CD4-positive, alpha-beta T cell (primary cell): Measurements from ENCODE around the gene RBM20. TPM values are rescaled to one million over a fixed set of nuclear protein-coding genes. Genes with fewer than 3 reads are reported as not detected.

ENCODE experiments used
- ATAC-seq: fragments of 200-7000 bp; cut with Tn5 transposase; one replicate; pipeline ENCODE4 v1.10.0; 2022; ENCODE audit warnings: mild to moderate bottlenecking; ENCODE audit not compliant: poor library complexity
- CTCF ChIA-PET: fragments of 350-600 bp; sonication (Branson Sonifier 250); formaldehyde crosslinking; loops from one replicate; lab custom pipeline; 2021; ENCODE audit warnings: antibody characterized with exemption, inconsistent platforms; lab: Charles Lee
- POLR2A ChIA-PET: fragments of 350-600 bp; sonication (Branson Sonifier 250); formaldehyde crosslinking; loops from one replicate; lab custom pipeline; 2021; ENCODE audit warnings: antibody characterized with exemption, inconsistent platforms; lab: Charles Lee
- DNase-seq, 14 experiments: peaks; one replicate each; pipeline ENCODE4 v3.0.0-alpha.2; 2013 to 2020; ENCODE audit warnings: mixed read lengths in 2 of 14
- H3K27ac ChIP-seq, 2 donors: one replicate each; pipeline versions ENCODE4 v1.5.1 to v1.7.0; 2013; ENCODE audit warnings: low read length in 2 of 2, low read depth in 1 of 2, mild to moderate bottlenecking in 1 of 2
- H3K27me3 ChIP-seq, 2 experiments: 1 replicate in 1 of 2; 2 replicates in 1 of 2; pipeline versions ENCODE4 v1.6.1 to v1.7.0; 2013; ENCODE audit warnings: low read length in 2 of 2, control low read depth in 1 of 2, mild to moderate bottlenecking in 1 of 2, moderate library complexity in 1 of 2; ENCODE audit not compliant: insufficient read depth in 2 of 2, control insufficient read depth in 1 of 2
- H3K36me3 ChIP-seq: one replicate; pipeline ENCODE4 v1.6.1; 2013; ENCODE audit warnings: low read length, control low read depth; ENCODE audit not compliant: insufficient read depth
- H3K4me1 ChIP-seq: one replicate; pipeline ENCODE4 v1.6.1; 2013; ENCODE audit warnings: low read length, control low read depth; ENCODE audit not compliant: insufficient read depth
- H3K4me3 ChIP-seq: one replicate; pipeline ENCODE4 v1.5.1; 2013; ENCODE audit warnings: mild to moderate bottlenecking, low read length, moderate library complexity
- H3K9me3 ChIP-seq, 2 experiments: 1 replicate in 1 of 2; 2 replicates in 1 of 2; pipeline versions ENCODE4 v1.6.1 to v1.7.0; 2013; ENCODE audit warnings: low read length in 2 of 2, mild to moderate bottlenecking in 2 of 2, control low read depth in 1 of 2, moderate library complexity in 1 of 2; ENCODE audit not compliant: control insufficient read depth in 1 of 2, insufficient read depth in 1 of 2
- H3K27ac Mint-ChIP-seq: one replicate; pipeline ENCODE4 v1.8.0; 2020; ENCODE audit warnings: mixed read lengths
- H3K27me3 Mint-ChIP-seq: one replicate; pipeline ENCODE4 v1.8.0; 2021; ENCODE audit warnings: mixed read lengths
- H3K36me3 Mint-ChIP-seq: one replicate; pipeline ENCODE4 v1.8.0; 2021; ENCODE audit warnings: low read depth, mixed read lengths
- H3K4me1 Mint-ChIP-seq: one replicate; pipeline ENCODE4 v1.8.0; 2021; ENCODE audit warnings: low read depth, mixed read lengths
- H3K4me3 Mint-ChIP-seq: one replicate; pipeline ENCODE4 v1.8.0; 2020; ENCODE audit warnings: mild to moderate bottlenecking, mixed read lengths
- H3K9me3 Mint-ChIP-seq: one replicate; pipeline ENCODE4 v1.8.0; 2020; ENCODE audit warnings: mixed read lengths
- CTCF ChIP-seq: fragments of 200-600 bp; IDR thresholded peaks from one replicate; pipeline ENCODE4 v1.8.0; 2022; ENCODE audit warnings: antibody characterized with exemption, mild to moderate bottlenecking
- intact Hi-C, 2 experiments: fragments of 100-400 bp; cut with DNase I in 1 of 2; cut with micrococcal nuclease in 1 of 2; formaldehyde crosslinking; loops; one replicate each; pipeline versions ENCODE4 v1.15.1 to v1.9.0; 2023 to 2025; cut with DNase I, micrococcal nuclease
- total RNA-seq, 174 experiments: library from RNA in 2 of 174; stranded (reverse) in 2 of 174; gene quantifications; one replicate each; pipeline ENCODE4 v1.2.3 and lab custom pipeline; 2021 to 2026

RBM20 gene
- total RNA-seq, 2 experiments from 2014 or later: 0.91 to 1.1 TPM

DNA sequence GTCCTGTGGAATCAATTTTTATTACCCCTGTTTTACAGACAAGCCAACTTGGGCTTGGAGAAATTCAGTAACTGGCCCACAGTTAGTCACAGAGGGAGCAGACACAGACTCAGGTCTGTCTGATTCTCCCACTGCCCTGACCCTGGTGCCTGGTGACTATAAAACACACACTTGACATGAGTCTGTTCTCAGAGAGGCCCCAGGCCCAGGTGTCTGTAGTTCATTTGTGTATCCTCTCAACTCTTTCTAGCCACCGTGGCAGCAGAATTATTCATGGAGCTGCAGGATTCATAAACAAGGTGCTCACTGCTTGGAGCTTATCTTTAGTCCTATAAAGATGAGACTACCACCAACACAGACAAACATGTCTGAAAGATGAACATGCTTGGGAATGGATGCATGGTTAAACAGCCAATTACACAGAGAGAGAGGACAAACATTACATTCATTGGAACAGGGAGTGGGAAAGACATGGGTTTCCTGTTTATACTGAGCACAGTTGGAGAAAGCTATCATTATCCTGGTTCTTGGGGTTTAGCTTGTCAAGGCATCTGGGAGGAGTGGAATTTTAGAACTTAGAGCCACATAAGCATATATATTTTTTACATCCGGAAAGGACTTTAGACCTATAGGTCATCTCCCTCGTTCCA, 148.5 kb downstream of the RBM20 start:
- POLR2A ChIA-PET: interaction anchor here (1.8 kb wide), 1 partner anchor 10 kb away, joined by 5 read pairs; no protein-coding TSS in a partner anchor
- CTCF ChIA-PET: interaction anchor here (2.2 kb wide), 1 partner anchor 11 kb away, joined by 9 read pairs; no protein-coding TSS in a partner anchor
- no peak overlapping the region for H3K4me3 Mint-ChIP-seq
- Histone ChIP-seq H3K9me3 (no peaks in the 10 kb centered on the region), H3K36me3 (no peaks in the 10 kb centered on the region), H3K27me3 (no peaks in the 10 kb centered on the region), H3K27ac (no peak overlapping the region), H3K4me1 (no peaks in the 10 kb centered on the region), H3K4me3 (no peak overlapping the region)
- ATAC-seq (no peak), DNase-seq (no peak)
- intact Hi-C loops: no loop called here
- peaks cover 3% of the 10 kb centered on the region for H3K4me1 Mint-ChIP-seq
- no peaks in the 10 kb centered on the region for H3K9me3 Mint-ChIP-seq
- H3K27me3 Mint-ChIP-seq: no peaks in the 10 kb centered on the region
- H3K27ac Mint-ChIP-seq: no peak overlapping the region
- no peaks in the 10 kb centered on the region for H3K36me3 Mint-ChIP-seq
- no peak for TF ChIP-seq CTCF

GRCh38 chr10:110793128-110793812, 149.1 kb downstream of the RBM20 start:
- no peaks in the 10 kb centered on the region for H3K36me3 ChIP-seq
- H3K9me3 ChIP-seq: no peaks in the 10 kb centered on the region
- peaks cover 3% of the 10 kb centered on the region for H3K4me1 Mint-ChIP-seq
- no peaks in the 10 kb centered on the region for H3K36me3 Mint-ChIP-seq
- ChIA-PET POLR2A (interaction anchor here (1.4 kb wide), 1 partner anchor 12 kb away, joined by 3 read pairs; no protein-coding TSS in a partner anchor), CTCF (interaction anchor here (2.2 kb wide), 1 partner anchor 10 kb away, joined by 9 read pairs; no protein-coding TSS in a partner anchor)
- no peak overlapping the region for H3K27ac ChIP-seq
- no peaks in the 10 kb centered on the region for H3K4me1 ChIP-seq
- no peak overlapping the region for H3K4me3 ChIP-seq
- DNase-seq (no peak), ATAC-seq (no peak)
- no peak overlapping the region for H3K4me3 Mint-ChIP-seq
- H3K27me3 Mint-ChIP-seq: no peaks in the 10 kb centered on the region
- H3K27me3 ChIP-seq: no peaks in the 10 kb centered on the region
- H3K27ac Mint-ChIP-seq: no peak overlapping the region
- no peak for TF ChIP-seq CTCF
- no peaks in the 10 kb centered on the region for H3K9me3 Mint-ChIP-seq
- intact Hi-C loops: no loop called here

GRCh38 chr10:110793886-110794285, 149.8 kb downstream of the RBM20 start:
- no peak for TF ChIP-seq CTCF
- peaks cover 3% of the 10 kb centered on the region for H3K4me1 Mint-ChIP-seq
- CTCF ChIA-PET: interaction anchor here (2.2 kb wide), 1 partner anchor 10 kb away, joined by 9 read pairs; no protein-coding TSS in a partner anchor
- H3K4me3 Mint-ChIP-seq: no peak overlapping the region
- Histone ChIP-seq H3K27me3 (no peaks in the 10 kb centered on the region), H3K4me1 (no peaks in the 10 kb centered on the region), H3K9me3 (no peaks in the 10 kb centered on the region), H3K36me3 (no peaks in the 10 kb centered on the region), H3K27ac (no peak overlapping the region), H3K4me3 (no peak overlapping the region)
- DNase-seq (no peak), ATAC-seq (no peak)
- no peak overlapping the region for H3K27ac Mint-ChIP-seq
- no peaks in the 10 kb centered on the region for H3K9me3 Mint-ChIP-seq
- H3K27me3 Mint-ChIP-seq: no peaks in the 10 kb centered on the region
- intact Hi-C loops: no loop called here
- H3K36me3 Mint-ChIP-seq: no peaks in the 10 kb centered on the region
- POLR2A ChIA-PET: interaction anchor here (1.4 kb wide), 1 partner anchor 13 kb away, joined by 3 read pairs; no protein-coding TSS in a partner anchor
